HepG2 (cell line): ENCODE measurements around the gene SAAL1. TPM values are rescaled to one million over a fixed set of nuclear protein-coding genes. Genes with fewer than 3 reads are reported as not detected.
A peak's percentile ranks its signal among the peaks of the same experiment; 100 is the strongest.

ENCODE experiments used
- ELF4 ChIP-seq: sonication (generic); formaldehyde crosslinking; IDR thresholded peaks from 2 replicates; pipeline ENCODE4 v1.5.0; 2020; ENCODE audit warnings: missing genetic modification reagents, mild to moderate bottlenecking, moderate library complexity, borderline replicate concordance
- JUNB ChIP-seq: sonication (generic); formaldehyde crosslinking; IDR thresholded peaks from 2 replicates; pipeline ENCODE4 v1.8.0; 2022; ENCODE audit warnings: missing genetic modification reagents, mild to moderate bottlenecking, borderline replicate concordance
- KLF9 ChIP-seq: IDR thresholded peaks from 2 replicates; pipeline ENCODE4 v1.6.1; 2016; ENCODE audit warnings: low read depth
- NAIF1 ChIP-seq: sonication (generic); formaldehyde crosslinking; IDR thresholded peaks from 2 replicates; pipeline ENCODE4 v1.5.0; 2020; ENCODE audit warnings: mild to moderate bottlenecking, missing genetic modification reagents, borderline replicate concordance
- PRPF4 ChIP-seq: fragments of 200-400 bp; formaldehyde crosslinking; IDR thresholded peaks from 2 replicates; pipeline ENCODE4 v1.6.1; 2016; ENCODE audit warnings: low read length, low read depth; ENCODE audit not compliant: poor library complexity, severe bottlenecking
- SMC3 ChIP-seq: IDR thresholded peaks from 2 replicates; pipeline ENCODE4 v1.6.1; 2011; ENCODE audit warnings: low read length, improper control_type of control experiment
- SPEN ChIP-seq: sonication (generic); formaldehyde crosslinking; IDR thresholded peaks from 2 replicates; pipeline ENCODE4 v1.5.1; 2020; ENCODE audit warnings: low read depth, mild to moderate bottlenecking, missing genetic modification reagents
- SRSF9 ChIP-seq: fragments of 200-400 bp; formaldehyde crosslinking; IDR thresholded peaks from 2 replicates; pipeline ENCODE4 v1.6.1; 2018; ENCODE audit warnings: borderline replicate concordance, mild to moderate bottlenecking, low read depth, low read length; ENCODE audit not compliant: insufficient read depth, poor library complexity, severe bottlenecking
- ZBTB46 ChIP-seq: sonication (generic); formaldehyde crosslinking; IDR thresholded peaks from 2 replicates; pipeline ENCODE4 v1.4.0; 2020; ENCODE audit warnings: mild to moderate bottlenecking, missing genetic modification reagents, borderline replicate concordance
- ZMAT3 ChIP-seq: sonication (generic); formaldehyde crosslinking; conservative IDR thresholded peaks from 2 replicates; pipeline ENCODE4 v1.7.0; 2021; ENCODE audit warnings: missing genetic modification reagents
- ZMYM2 ChIP-seq: sonication (generic); formaldehyde crosslinking; IDR thresholded peaks from 2 replicates; pipeline ENCODE4 v1.8.0; 2022; ENCODE audit warnings: mild to moderate bottlenecking, missing genetic modification reagents
- ZNF407 ChIP-seq: sonication (generic); formaldehyde crosslinking; IDR thresholded peaks from one replicate; pipeline ENCODE4 v1.5.1; 2020; ENCODE audit warnings: mild to moderate bottlenecking, missing genetic modification reagents; ENCODE audit errors: not compliant biosample characterization
- ZNF800 ChIP-seq: sonication (generic); formaldehyde crosslinking; IDR thresholded peaks from 2 replicates; pipeline ENCODE4 v1.4.0; 2020; ENCODE audit warnings: missing genetic modification reagents
- ZSCAN21 ChIP-seq: sonication (generic); formaldehyde crosslinking; IDR thresholded peaks from 2 replicates; pipeline ENCODE4 v1.8.0; 2022; ENCODE audit warnings: mild to moderate bottlenecking, missing genetic modification reagents, moderate library complexity, borderline replicate concordance
- polyA plus RNA-seq, 8 experiments: library from polyadenylated mRNA; depleted of rRNA in 3 of 8; stranded (reverse) in 7 of 8; unstranded in 1 of 8; fragments of >200 nt; fragmentation: Illumina TruSeq in 4 of 8; extraction: Trizol in 4 of 8; gene quantifications; 2 replicates each; pipeline versions ENCODE4 v1.2.1 to v1.2.3, GENCODE V29; 2011 to 2016; ENCODE audit warnings: low read depth in 4 of 8, missing spikeins in 1 of 8, mixed read lengths in 1 of 8; ENCODE audit not compliant: insufficient read depth in 1 of 8
- total RNA-seq, 5 experiments: library from RNA; depleted of rRNA; stranded (reverse); fragments of >200 nt; fragmentation: Illumina TruSeq; extraction: Trizol; gene quantifications; 2 replicates each; pipeline ENCODE4 v1.2.3, GENCODE V29; 2016; ENCODE audit warnings: low read depth in 1 of 5
- TF ChIP-seq, protein P1 (sequence below): IDR thresholded peaks from 2 replicates; pipeline ENCODE4 v1.6.1; 2016

SAAL1 gene
- total and polyA plus RNA-seq, 2 of the 13 experiments (the other 11 are each of a cell fraction or from before 2014, with no cell fraction given): 16.5 to 46.0 TPM

GRCh38 chr11:18105802-18106574 lies at the start of gene SAAL1 (continued):
- TF ChIP-seq PRPF4 (no peak), ZSCAN21 (peak; percentile 49; the same call in 1 of the 2 replicates), ZMAT3 (CRISPR knock-in tag) (peak; percentile 77; the same call in 1 of the 2 replicates), ZNF407 (CRISPR knock-in tag) (no peak), SPEN (peak; percentile 97), ZMYM2 (peak; percentile 70), ELF4 (CRISPR knock-in tag) (no peak), NAIF1 (peak; percentile 77; the same call in 1 of the 2 replicates), SMC3 (no peak), SRSF9 (no peak), ZBTB46 (0 out of 2 replicates have a peak, but pooled peaks have one; percentile 43), JUNB (CRISPR knock-in tag) (no peak), KLF9 (no peak), ZNF800 (CRISPR knock-in tag) (no peak; the same call in 1 of the 2 replicates)
- TF ChIP-seq, protein P1, sequence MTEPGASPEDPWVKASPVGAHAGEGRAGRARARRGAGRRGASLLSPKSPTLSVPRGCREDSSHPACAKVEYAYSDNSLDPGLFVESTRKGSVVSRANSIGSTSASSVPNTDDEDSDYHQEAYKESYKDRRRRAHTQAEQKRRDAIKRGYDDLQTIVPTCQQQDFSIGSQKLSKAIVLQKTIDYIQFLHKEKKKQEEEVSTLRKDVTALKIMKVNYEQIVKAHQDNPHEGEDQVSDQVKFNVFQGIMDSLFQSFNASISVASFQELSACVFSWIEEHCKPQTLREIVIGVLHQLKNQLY (CRISPR knock-in tag): no peak
